ENCODE data around the gene VKORC1L1. TPM values are rescaled to one million over a fixed set of nuclear protein-coding genes. Genes with fewer than 3 reads are reported as not detected.
"Not testable (repeated sequence)": the region's sequence is repeated elsewhere in the genome, so short reads cannot be mapped to it uniquely, and the experiment has no call there.

Gene VKORC1L1
- total RNA-seq, result 10 to 100 TPM; 20.6 to 27.4 TPM
- long read RNA-seq, donor 1, full-length matches to known transcripts, result 11 of 18 reads
- long read RNA-seq, donor 1, partial matches to known transcripts, result 0 of 18 reads
- long read RNA-seq, donor 1, other reads (novel, unspliced or antisense), result 7 of 18 reads
- long read RNA-seq, donor 2, full-length matches to known transcripts, result 2 of 10 reads
- long read RNA-seq, donor 2, partial matches to known transcripts, result 0 of 10 reads
- long read RNA-seq, donor 2, other reads (novel, unspliced or antisense), result 8 of 10 reads

DNA sequence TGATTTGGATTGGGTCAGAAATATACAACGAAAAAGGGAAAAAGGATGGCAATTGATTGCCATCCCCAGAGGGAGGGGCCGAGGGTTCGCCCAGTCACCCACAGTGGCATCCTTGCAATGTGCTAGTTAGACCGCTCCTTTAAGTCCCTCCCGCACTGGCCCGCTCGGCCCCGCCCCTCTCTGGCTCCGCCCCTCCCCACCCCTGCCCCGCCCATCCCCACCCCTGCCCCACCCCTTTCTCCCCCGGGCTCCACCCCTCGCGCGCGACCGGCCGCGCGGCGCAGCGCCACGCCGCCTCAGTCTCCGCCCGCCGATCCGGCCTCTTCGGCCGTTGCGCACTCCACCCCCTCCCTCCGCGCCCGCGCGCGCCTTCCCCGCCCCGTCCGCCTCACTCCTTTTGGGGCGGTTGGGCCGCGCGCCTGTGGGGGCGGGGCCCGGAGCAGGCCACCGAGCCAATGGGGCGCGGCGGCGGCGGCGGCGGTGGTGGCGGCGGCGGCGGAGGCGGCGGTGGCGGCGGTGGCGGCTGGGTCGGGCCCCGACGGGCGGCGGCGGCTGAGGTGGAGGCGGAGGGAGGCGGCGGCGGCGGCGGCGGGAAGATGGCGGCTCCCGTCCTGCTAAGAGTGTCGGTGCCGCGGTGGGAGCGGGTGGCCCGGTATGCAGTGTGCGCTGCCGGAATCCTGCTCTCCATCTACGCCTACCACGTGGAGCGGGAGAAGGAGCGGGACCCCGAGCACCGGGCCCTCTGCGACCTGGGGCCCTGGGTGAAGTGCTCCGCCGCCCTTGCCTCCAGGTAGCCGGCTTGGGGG is at the start of gene VKORC1L1:
Gene VKORC1L1 (plus strand): TSS at position 299 of the 806 bp plus-strand sequence. CDS start 298 bp downstream, at position 597.
- intact Hi-C loops (cut with DNase I), result no loop called here
- peak; percentile 99 for DNase-seq (ENCODE audit: low spot score)

DNA sequence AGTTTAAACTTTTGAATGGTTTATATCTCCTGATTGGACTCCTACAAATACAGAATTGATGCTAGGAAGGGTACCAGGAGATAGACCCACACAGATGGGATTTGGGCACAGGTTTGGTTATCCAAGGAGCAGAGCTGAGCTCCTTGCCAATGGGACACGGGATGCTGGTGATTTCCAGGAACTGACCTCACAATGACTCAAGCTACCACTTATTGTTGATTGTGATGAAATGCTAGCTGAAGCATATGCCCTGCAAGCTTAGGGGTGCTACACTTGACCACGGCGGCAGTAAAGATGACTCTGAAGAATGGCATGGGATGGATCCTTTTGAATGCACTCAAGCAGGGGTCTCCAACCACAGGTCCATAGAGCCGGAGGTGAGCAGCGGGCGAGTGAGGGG is 45.5 kb upstream of the VKORC1L1 start:
- no peak for DNase-seq (ENCODE audit: low spot score)
- intact Hi-C loops (cut with DNase I), result no loop called here

DNA sequence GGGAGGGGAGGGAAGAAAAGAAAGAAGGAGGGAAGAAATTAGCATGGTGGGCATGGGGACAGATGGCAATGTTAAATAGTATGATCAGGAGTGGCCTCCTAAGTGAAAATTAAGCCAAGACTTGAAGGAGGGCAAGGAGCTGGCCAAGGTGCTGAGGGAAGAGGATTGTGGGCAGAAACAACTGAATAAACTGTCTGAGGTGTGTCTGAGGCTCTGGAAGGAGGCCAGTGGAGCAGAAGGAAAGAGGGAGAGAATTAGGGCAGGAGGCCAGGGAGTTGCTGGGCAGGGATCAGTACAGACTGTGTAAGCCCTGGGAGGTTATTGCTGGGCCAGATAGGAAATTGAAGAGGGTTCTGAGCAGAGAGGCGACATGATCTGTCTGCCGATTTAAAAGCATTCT is 40.6 kb upstream of the VKORC1L1 start:
- no peak for DNase-seq (ENCODE audit: low spot score)
- intact Hi-C loops (cut with DNase I), result no loop called here

DNA sequence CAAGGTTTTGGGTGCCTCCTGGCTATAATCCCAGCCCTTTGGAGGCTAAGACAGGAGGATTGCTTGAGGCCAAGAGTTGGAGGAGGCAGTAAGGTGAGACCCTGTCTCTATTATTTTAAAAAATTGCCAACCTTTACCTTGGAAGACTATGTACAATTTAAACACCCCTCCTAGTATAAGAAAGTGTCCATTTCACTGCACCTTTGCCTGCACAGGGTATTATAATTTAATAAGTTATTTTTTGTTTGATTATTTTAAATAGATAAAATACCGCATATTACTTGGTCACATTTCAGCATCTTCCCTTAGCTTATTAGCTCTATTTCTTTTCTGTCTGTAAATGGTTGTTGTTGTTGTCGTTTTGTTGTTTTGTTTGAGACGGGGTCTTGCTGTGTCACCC is 36.2 kb upstream of the VKORC1L1 start:
- DNase-seq (ENCODE audit: low spot score); intact Hi-C loops (cut with DNase I): not testable (repeated sequence)

DNA sequence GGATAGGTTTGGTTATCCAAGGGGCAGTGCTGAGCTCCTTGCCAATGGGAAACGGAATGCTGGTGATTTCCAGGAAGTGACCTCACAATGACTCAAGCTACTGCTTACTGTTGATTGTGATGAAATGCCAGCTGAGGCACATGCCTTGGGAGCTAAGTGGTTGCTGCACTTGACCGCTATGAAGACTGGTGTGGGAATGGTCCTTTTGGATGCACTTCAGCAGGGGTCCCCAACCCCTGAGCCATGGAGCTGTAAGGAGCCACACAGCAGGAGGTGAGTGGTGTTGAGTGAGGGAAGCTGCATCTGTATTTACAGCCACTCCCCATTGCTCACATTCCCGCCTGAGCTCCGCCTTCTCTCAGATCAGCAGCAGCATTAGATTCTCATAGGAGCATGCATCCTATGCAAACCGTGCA is 35.3 kb upstream of the VKORC1L1 start:
- intact Hi-C loops (cut with DNase I); DNase-seq (ENCODE audit: low spot score): not testable (repeated sequence)

DNA sequence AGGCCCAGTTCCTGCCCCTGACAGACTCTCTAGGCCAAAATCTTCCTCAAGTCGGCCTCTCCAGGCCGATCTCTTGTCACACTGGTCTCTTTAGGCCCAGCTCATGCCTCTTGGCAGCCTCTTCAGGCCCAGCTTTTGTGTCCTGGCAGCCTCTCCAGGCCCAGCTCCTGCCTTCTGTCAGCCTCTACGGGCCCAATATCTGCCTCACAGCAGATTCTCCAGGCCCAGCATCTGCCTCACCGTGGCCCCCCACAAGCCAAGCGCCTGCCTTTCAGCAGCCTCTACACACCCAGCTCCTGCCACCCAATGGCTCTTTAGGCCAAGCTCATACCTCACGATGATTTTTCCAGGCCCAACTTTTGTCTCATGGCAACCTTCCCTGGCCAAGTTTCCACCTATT is 33.0 kb upstream of the VKORC1L1 start:
- DNase-seq (ENCODE audit: low spot score), result no peak
- intact Hi-C loops (cut with DNase I), result no loop called here

DNA sequence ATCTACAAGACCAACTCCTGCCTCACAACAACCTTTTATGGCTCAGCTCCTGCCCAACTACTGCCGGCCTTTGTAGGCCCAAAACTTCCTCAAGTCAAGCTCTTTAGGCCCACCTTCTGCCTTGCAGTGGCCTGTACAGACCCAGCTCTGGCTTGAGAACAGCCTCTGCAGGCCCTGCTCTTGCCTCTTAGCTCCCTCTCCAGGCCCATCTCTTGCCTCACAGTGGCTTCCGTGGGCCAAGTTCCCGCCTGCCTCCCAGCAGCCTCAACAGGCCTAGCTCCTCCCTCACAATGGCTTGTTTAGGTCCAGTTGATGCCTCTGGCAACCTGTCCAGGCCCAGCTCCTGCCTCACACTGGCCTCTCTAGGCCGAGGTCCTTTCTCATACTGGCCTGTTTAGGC is 32.4 kb upstream of the VKORC1L1 start:
- DNase-seq (ENCODE audit: low spot score), result no peak
- intact Hi-C loops (cut with DNase I), result no loop called here

DNA sequence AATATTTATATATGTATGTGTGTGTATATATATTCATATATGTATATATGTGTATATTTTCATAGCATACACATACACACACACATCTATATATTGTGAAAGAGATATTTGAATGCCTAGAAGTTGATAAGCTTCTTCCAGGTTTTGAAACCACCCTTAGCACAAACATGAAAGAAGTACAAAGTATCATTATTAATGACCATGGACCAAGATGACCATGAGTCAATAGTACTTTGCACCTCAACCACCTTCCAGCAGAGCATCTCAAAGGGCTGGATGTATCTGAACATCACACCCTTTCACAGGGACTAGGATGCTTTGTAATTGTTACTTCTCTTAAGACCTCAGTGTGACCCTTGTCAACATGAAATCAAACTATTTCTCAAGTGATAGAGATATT is 29.3 kb upstream of the VKORC1L1 start:
- intact Hi-C loops (cut with DNase I); DNase-seq (ENCODE audit: low spot score): not testable (repeated sequence)

DNA sequence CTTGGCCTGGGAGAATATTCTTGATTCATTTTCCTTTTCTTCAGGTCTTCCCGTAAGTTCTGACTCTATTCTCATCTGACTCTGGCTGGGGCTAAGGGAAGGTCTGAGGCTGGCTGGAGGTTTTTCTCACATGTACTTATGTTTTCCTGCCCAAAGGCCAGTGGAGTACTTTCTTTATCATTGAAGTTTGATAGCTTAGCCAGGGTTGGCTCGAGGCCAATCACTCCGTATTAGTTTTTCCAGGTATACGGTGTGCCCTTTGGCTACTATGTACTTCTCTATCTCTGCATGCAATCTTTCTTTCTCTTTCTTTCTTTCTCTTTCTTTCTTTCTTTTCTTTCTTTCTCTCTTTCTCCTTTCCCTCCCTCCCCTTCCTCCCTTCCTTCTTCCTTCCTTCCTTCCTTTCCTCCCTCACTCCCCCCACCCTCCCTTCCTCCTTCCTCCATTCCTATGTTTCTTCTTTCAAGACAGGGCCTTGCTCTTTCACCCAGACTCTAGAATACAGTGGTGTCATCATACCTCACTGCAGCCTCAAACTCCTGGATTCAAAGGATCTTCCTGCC is 26.8 kb upstream of the VKORC1L1 start:
- intact Hi-C loops (cut with DNase I), result no loop called here

DNA sequence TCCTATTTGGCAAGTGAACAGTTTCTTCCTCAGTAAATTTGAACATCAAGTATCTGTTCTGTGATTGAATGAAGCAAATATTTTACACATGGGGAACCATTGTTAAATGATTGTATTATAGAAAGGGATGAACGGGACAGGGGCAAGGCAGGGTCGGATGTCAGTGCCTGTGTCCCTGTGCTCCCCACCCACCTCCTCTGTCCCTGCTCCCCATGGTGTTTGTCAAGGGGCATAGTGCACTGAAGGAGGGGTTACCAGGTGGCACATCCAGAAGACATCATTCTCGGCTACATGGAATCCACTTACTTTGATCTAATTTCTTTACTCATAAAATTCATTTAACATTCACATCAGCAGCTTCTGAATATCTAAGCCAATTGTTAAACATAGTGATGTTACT is 19.4 kb upstream of the VKORC1L1 start:
- intact Hi-C loops (cut with DNase I), result not testable (repeated sequence)
- DNase-seq (ENCODE audit: low spot score), result peak; percentile 12

More for the DNA sequence above, 26.8 kb upstream of the VKORC1L1 start:
- DNase-seq (ENCODE audit: low spot score), result peak; percentile 14

DNA sequence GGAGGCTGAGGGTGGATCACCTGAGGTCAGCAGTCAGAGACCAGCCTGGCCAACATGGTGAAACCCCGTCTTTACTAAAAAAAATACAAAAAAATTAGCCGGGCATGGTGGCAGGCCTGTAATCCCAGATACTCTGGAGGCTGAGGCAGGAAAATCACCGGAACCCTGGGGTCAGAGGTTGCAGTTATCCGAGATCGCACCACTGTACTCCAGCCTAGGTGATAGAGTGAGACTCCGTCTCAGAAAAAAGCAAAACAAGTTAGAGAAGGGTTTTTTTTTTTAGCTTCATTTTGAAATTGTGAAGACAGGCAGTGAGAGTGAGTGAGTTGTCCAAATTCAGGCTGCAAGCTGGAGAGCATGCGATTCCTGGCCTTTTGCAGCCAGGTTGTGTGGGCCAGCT is 19.0 kb upstream of the VKORC1L1 start:
- intact Hi-C loops (cut with DNase I), result not testable (repeated sequence)
- DNase-seq (ENCODE audit: low spot score), result peak; percentile 9

DNA sequence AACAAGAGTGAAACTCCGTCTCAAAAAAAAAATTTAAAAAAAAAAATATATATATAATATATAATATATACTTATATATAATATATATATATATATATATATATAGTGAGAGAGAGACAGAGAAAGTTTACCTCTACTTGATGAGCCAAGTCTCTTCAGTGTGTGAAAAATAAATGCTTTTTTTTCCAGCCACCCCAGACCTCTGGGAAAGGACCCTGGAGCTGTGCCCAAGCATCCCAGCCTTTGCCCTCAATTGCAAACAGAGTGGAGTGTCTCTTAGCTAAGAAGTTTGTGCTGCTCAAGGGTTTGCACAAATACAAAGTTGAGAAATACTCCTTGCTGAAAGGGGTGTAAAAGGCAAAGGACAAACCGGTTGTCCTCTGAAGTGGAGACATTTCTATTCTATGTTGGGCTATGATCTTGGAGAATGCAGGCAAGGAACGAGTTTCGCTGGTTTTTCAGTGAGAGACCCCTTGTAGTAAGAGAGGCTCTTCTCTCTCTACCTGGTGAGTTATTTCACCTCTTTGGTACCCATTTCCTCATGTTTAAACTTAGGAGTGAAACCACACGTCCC is 15.5 kb upstream of the VKORC1L1 start:
- DNase-seq (ENCODE audit: low spot score); intact Hi-C loops (cut with DNase I): not testable (repeated sequence)

DNA sequence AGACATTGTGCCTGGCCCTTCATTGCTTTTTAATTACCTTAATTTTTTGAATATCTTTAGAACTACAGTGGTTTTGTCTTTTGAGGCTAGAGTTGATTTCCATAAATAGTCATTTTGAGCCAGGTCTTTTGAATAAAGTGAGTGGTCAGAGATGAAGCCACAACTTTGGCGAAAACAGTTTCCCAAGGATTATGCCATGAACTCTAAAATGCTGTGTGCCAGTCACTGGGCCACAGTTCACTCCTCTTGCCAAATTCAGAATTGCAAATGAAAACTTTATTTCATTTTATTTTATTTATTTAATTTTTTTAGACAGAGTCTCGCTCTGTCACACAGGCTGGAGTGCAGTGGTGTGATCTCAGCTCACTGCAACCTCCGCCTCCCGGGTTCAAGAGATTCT is 14.2 kb upstream of the VKORC1L1 start:
- DNase-seq (ENCODE audit: low spot score); intact Hi-C loops (cut with DNase I): not testable (repeated sequence)

DNA sequence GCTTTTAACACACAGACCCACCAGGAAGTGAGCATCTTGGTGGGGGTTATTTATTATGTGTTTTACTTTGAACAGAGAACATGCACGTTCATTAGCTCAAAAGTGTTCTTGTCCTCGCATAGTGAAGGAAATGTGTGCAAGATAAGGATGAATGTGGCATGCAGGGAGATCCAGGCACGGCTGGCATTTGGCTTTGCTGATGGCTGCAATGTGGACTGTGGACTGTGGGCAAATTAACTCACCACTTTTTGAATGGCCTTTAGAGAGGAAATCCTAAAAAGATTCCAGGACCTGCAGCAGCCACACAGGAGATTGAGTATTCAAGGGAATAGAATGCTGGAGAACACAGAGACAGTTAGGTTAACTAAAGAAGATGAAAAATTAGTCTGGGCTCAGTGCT is 6.6 kb upstream of the VKORC1L1 start:
- intact Hi-C loops (cut with DNase I); DNase-seq (ENCODE audit: low spot score): not testable (repeated sequence)

DNA sequence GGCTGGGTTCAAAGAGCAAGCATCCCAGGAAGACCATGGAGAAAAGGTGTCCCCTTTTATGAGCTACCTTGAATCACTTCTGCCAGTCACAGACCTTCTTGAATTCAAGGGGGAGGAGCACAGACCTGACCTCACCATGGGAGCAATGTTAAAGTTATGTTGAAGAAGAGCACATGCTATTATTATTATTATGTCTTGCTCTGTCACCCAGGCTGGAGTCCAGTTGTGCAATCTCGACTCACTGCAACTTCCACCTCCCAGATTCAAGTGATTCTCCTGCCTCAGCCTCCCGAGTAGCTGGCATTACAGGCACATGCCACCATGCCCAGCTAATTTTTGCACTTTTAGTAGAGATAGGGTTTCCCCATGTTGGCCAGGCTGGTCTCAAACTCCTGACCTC is 5.2 kb upstream of the VKORC1L1 start:
- DNase-seq (ENCODE audit: low spot score); intact Hi-C loops (cut with DNase I): not testable (repeated sequence)

DNA sequence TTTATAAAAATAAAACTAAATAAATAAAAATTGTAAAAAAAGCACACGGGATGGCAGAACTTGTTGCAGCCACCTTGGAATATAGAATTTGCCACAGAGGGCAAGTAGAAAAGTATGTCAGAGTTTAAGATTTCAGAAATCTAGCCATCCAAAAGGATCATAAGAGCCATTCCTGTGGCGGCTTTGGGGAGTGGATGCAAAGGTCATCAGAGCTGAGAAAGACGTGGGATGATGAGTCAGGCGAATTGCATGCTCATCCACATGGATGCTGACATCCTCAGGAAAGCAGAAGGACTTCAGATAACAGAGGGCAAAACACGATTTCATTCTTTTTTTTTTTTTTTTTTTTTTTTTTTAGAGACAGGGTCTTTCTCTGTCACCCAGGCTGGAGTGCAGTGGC is 3.6 kb upstream of the VKORC1L1 start:
- intact Hi-C loops (cut with DNase I), result not testable (repeated sequence)

DNA sequence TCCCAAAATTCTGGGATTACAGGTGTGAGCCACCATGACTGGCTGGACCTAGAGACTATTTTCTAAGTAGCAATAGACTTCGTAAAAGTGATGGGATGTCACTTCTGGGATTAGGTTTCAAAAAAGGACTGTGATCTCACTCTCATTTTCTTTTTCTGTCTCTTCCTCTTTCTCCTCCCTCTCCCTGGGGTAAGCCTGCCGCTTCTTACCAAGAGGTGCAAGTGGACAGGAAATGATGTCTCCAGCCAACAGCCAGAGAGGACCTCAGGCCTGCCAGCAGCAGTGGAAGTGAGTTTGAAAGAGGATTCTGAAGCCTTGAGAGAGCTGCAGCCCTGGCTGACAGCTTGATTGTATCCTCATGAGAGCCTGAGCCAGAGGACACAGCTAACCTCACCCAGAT is 1.4 kb upstream of the VKORC1L1 start:
- intact Hi-C loops (cut with DNase I); DNase-seq (ENCODE audit: low spot score): not testable (repeated sequence)

More for the DNA sequence above, 3.6 kb upstream of the VKORC1L1 start:
- DNase-seq (ENCODE audit: low spot score), result not testable (repeated sequence)

DNA sequence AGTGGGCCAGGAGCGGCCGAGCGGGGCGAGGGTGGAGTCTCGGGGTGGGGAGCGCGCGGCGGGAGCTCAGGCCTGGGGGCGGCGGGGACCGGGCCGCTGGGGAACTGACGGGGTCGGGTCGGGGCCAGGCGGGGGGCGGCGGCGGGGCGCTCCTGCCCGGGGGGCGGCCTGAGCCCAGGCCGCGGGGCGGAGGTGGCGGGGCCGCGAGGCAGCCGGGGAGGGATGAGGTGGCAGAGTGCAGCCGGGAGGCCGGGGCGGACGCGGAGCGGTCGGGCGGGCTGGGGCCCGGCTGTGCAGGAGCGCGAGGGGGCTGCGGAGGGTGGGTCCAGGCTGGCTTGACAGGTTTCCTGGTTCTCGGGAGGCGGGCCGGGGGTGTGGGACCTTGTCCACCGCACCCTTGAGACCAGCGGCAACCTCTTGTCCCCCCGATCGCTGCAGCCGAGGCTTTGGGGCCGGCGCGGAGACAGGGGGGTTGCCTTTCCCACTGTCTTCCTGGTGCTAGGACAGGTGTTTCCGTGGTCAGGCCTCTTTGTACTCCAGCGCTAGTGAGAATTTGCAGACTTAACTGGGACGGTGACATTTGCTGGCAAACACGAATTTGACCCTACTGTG is 814 bp downstream of the VKORC1L1 start:
- intact Hi-C loops (cut with DNase I); DNase-seq (ENCODE audit: low spot score): not testable (repeated sequence)

DNA sequence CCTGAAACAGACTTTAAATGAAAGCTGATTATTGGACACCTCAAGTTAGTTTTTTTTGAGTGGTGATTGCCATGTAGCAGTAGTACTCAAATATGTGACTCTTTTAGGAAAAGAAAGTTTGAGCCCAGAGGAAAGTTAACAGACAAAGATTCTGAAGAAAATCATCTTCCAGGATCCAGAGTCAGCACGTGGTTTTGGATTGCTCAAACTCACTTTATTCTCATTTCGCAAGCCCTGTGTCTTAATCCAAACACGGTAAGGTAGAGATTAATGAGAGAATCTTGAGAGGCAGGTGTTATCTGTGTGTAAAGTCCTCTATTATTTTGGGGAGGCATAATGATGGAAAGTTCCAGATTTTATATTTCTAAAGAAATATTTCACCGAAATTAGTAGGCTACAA is 2.8 kb downstream of the VKORC1L1 start:
- DNase-seq (ENCODE audit: low spot score); intact Hi-C loops (cut with DNase I): not testable (repeated sequence)

All from posterior vena cava (tissue), 2 donors.